SK-N-DZ (cell line): ENCODE results near the gene TMPRSS13.
"Not testable (repeated sequence)": the region's sequence is repeated elsewhere in the genome, so short reads cannot be mapped to it uniquely, and the experiment has no call there.

Source experiments
- DNase-seq: peaks from one replicate; pipeline ENCODE4 v3.0.0-alpha.2; 2015; ENCODE audit warnings: low spot score

TMPRSS13 gene

DNA sequence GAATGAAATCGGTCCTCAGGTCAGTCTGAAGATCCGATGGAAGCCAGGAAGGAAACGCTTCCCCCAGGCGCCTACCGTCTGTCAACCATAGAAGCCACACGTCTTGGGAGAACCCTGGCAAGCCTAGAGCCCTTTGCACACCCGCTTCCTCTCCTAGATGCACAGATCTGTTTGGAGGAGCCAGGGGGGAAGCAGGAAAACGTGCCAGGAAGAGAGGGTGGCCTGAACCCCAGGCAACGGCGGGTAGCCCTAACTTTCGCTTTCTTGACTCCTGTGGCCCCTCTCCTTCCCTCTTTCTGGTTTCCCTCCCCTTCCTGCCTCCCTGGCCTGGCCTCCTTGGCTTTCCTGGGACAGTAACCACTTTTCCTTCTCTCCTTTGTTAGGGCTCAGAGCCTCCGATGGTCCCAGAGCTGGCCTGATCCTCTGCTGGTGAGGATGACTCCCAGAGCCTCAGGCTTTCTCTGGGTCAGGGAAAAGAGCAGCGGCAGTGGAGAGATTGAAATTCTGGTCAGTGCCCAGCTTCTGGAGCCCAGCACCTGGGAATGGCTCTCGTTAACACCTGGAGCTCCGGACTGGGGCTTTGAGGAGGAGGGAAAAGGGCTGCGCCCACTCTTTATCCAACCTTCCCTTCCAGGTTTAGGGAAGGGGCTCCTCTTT is 54.8 kb downstream of the TMPRSS13 start:
- no peak for DNase-seq

- no peak for DNase-seq
These were observed 55.4 kb downstream of the TMPRSS13 start for GRCh38 chr11:117873828-117874125.

- DNase-seq: no peak
These were observed 56.0 kb downstream of the TMPRSS13 start for GRCh38 chr11:117872975-117873827.

DNA sequence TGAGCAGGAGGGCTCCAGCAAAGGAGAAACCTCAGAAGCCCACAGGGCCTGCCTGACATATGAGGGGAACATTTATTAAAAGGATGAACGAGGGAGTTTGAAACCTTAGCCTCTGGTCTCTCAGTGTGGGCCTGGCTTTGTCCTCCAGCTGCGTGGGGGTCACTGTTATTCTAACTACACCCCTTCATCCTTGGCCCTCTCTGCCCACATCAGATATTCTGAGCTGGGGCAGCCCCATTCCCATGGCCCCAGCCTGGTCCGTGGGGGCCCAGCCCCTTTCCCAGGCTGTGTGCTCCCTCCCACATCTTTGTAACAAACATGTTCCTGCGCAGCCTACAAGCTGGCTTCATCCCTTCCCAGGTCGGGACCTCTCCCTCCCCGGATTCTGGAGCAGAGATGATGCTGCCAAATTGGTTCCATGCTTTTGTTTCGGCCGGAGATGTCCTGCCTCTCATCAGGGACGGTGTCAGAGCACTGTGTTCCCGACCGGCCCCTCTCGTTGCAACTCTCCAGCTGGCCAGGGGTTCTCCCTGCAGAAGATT is 56.7 kb downstream of the TMPRSS13 start:
- DNase-seq: no peak

GRCh38 chr11:117871784-117872183 is 57.4 kb downstream of the TMPRSS13 start:
- DNase-seq: no peak

GRCh38 chr11:117871160-117871559 is 58.0 kb downstream of the TMPRSS13 start:
- DNase-seq: no peak

DNA sequence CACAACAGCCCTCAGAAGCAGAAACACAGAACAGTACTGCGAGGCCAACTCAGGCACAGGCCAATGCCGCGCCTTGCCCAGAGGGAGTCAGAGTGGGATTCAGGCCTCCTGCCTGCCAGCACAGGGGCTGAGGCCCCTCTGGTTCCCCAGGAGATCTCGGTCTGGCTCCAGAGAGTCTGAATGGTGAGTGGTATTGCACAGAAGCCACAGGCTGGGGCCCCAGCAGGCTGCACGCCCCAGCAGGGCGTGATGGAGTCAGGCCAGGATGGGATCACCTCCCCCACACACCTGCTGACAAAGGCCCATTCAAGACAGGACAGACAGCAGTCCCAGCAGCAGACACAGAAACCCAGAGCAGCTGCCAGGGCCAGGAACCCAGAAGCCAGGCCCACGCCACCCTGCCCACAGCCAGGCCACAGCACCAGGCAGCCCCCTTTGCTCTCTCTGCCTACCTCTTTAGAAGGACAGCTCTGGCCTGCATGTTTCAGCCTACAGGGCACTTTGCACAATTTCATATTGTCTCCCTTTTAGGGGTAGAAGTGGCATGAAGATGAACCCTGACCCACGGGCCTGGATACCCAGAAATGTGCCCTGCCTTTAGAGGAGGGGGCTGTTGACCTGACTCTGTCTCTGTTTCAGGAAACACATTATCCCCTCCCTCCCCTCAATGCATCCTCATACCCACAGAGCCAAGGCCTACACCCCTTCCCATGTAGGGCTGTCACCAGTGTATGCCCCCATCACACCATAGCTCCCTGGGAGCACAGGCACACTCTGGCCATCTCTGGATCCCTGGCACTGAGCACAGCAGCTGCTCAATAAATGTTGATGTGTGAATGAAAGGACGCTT is 58.9 kb downstream of the TMPRSS13 start:
- DNase-seq: peak; percentile 16

DNA sequence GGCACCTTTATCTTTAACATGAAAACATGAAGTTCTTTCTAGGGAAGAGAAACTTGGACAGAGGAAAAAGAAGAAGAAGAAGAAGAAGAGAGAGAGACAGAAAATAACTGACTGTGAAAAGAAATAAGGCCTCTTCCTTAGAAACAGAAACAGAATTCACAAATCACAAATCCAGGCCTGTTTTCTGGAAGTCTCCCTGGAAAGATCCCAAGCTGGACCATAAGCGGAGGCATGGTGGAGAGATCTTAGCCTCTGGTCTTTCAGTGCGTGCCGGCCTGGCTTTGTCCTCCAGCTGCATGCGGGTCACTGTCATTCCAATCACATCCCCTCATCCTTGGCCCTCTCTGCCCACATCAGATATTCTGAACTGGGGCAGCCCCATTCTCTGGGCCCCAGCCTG is 59.6 kb downstream of the TMPRSS13 start:
- no peak for DNase-seq

DNA sequence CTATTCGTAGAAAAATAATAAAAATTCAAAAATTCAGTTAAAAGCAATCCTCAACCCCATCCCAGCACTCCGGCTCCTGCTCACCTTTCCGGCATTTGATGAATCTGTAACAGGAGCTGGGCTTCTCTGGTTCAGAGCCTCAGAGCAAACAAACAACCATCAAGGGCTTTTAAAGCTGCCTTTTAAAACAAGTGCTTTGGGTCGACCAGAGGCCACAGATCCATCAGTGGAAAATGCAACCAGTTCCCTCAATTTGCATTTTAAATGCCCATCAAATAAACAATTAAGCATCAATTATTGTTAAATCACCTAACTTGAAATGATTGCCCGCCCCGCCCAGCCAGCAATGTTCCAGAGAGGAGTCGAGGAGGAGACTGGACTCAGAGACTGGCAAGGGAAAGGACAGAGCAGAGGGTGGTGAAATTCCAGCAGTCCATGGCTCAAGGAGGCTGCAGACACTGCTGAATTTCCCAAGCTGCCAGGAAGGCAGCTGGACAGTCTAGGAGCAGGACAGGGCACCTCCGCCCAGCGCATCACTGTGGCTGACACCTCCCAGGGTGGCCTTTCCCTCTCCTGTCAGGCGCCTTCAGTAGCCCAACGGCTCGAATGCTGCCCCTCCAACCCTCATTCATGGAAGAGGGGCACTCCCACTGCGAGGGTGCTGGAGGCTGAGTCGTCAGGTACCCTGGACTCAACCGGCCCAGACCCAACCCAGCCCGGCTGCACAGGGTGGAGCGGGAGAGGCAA is 60.2 kb downstream of the TMPRSS13 start:
- no peak for DNase-seq

- no peak for DNase-seq
These were observed 61.1 kb downstream of the TMPRSS13 start for GRCh38 chr11:117868088-117868487.

- no peak for DNase-seq
These were observed 62.7 kb downstream of the TMPRSS13 start for GRCh38 chr11:117866526-117866925.

GRCh38 chr11:117865546-117865945 is 63.7 kb downstream of the TMPRSS13 start:
- DNase-seq: not testable (repeated sequence)

DNA sequence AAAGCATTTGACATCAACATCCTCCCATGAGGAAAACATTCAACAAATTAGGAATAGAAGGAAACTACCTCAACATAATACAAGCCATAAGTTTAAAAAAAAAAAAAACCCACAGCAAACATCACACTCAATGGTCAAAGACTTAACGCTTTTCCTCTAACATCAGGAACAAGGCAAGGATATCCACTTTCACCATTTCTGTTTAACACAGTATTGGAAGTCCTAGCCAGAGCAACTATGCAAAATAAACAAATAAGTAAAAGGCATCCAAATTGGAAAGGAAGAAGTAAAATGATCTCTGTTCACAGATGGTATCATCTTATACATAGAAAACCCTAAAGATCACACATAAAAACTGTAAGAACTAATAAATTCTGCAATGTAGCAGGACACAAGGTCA is 65.8 kb downstream of the TMPRSS13 start:
- no peak for DNase-seq

- DNase-seq: no peak
These were observed 66.4 kb downstream of the TMPRSS13 start for GRCh38 chr11:117862753-117863152.

- DNase-seq: no peak
These were observed 67.0 kb downstream of the TMPRSS13 start for GRCh38 chr11:117862019-117862725.

GRCh38 chr11:117861151-117862018 is 67.8 kb downstream of the TMPRSS13 start:
- peak; percentile 91 for DNase-seq

- DNase-seq: no peak
These were observed 69.1 kb downstream of the TMPRSS13 start for GRCh38 chr11:117860139-117860538.

DNA sequence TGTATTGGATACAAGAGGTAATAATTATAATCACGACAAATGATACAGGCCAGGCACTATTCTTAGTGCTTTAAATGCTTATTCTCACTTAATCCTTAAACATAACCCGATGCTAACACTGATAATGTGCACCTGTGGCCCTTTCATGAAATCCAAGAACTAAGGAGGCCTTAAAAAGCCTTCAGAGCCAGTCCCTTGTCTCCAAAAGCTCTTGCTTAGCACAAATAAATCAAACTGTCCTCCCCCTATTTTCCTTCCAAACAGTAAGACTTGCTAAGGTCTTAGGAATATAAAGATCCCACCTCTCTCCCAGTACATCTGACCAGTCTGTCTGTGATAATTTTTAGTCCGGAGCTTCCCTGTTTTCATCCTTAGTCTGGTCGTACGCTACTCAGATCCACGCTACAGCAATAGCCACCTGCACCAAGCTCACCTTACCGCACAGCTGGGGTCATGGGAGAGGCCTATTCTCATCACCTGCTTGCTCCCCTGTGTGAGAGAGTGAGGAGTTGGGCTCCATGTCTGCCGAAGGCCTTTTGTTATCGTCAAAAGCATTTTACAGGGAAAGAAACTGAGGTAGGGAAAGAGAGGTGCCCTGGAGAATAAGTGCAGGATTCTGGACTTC is 69.6 kb downstream of the TMPRSS13 start:
- no peak for DNase-seq

DNA sequence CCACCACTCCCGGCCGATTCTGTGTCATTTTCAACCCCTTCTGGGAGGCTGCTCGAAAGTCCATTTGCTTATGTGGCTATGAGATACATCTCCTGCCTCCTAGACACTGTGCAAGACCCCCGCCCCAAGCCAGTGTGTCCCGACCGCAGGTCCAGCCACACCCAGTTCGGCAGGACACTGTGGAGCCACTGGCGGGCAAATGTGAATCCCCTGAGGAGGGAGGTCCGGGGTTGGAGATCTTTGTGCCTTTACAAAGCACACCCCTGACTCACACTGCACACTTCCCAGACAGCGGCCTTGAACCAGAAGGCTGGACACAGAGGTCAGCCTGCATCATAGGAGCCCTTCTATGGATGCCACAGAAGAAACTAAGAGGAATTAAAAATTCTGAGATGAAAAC is 70.1 kb downstream of the TMPRSS13 start:
- DNase-seq: no peak
